GM12801 (cell line): ENCODE results near the gene GGA1.

Experiments used
- TF ChIP-seq, protein P1 (sequence below): IDR thresholded peaks from one replicate; pipeline ENCODE4 v1.5.1; 2011; ENCODE audit warnings: control low read depth; ENCODE audit not compliant: insufficient read length; ENCODE audit errors: extremely low read depth

The GGA1 gene, protein sequence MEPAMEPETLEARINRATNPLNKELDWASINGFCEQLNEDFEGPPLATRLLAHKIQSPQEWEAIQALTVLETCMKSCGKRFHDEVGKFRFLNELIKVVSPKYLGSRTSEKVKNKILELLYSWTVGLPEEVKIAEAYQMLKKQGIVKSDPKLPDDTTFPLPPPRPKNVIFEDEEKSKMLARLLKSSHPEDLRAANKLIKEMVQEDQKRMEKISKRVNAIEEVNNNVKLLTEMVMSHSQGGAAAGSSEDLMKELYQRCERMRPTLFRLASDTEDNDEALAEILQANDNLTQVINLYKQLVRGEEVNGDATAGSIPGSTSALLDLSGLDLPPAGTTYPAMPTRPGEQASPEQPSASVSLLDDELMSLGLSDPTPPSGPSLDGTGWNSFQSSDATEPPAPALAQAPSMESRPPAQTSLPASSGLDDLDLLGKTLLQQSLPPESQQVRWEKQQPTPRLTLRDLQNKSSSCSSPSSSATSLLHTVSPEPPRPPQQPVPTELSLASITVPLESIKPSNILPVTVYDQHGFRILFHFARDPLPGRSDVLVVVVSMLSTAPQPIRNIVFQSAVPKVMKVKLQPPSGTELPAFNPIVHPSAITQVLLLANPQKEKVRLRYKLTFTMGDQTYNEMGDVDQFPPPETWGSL

DNA sequence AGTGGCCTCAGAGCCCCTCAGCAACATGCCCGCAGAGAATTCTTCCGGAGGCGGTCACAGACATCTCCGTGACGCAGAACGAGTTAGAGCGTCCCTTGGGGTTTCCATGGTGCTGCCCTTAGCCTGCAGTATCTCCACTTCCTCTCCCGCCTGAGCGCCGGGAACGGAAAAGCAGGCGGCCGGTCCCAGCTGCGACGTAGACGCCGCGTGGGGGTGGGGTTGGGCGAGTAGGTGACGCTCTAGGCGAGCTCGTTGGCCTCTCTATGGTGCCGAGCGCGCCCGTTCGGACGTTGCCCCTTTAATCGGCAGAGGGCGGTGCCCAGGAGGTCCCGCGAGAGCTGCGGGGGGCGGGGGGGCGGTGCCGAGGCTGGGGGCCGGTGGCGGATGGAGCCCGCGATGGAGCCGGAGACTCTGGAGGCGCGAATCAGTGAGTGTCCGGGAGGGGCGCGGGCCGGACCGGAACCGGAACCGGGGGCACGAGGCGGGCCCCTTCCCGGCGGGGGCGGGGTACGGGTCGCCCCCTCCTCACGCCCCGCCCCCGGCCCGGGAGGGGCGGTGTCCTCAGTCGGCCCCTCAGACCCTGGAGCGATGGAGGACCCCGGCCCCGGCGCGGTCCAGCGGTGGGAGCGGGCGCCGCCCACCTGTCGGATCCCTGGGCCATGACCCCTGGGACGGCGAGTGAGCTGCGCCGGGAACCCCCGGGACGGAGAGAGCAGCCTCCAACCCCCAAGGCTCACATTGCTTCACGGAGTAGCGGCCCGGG, at the start of gene GGA1:
GGA1 (plus strand) TSS at position 358 of the 763 bp plus-strand sequence; CDS start at position 385, 27 bp downstream.
- TF ChIP-seq, protein P1, sequence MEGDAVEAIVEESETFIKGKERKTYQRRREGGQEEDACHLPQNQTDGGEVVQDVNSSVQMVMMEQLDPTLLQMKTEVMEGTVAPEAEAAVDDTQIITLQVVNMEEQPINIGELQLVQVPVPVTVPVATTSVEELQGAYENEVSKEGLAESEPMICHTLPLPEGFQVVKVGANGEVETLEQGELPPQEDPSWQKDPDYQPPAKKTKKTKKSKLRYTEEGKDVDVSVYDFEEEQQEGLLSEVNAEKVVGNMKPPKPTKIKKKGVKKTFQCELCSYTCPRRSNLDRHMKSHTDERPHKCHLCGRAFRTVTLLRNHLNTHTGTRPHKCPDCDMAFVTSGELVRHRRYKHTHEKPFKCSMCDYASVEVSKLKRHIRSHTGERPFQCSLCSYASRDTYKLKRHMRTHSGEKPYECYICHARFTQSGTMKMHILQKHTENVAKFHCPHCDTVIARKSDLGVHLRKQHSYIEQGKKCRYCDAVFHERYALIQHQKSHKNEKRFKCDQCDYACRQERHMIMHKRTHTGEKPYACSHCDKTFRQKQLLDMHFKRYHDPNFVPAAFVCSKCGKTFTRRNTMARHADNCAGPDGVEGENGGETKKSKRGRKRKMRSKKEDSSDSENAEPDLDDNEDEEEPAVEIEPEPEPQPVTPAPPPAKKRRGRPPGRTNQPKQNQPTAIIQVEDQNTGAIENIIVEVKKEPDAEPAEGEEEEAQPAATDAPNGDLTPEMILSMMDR = no peak

DNA sequence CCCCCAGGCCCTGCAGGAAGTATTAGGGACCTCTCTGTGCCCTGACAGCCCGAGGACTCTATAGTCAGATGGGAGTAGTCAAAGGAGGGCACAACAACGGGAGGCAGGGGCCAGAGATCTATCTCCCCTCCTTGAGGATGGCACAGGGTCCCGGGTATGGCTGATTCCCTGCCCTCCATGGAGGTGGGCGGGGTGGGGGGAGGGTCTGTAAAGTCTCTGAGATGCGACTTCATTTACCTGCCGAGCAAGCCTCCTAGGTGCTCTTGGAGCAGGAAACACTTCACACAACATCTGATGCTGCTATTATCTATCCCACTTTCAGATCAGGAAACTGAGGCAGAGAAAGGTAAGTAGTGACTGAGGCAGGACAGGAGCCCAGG, 49.1 kb upstream of the GGA1 start:
- TF ChIP-seq, protein P1 = no peak

DNA sequence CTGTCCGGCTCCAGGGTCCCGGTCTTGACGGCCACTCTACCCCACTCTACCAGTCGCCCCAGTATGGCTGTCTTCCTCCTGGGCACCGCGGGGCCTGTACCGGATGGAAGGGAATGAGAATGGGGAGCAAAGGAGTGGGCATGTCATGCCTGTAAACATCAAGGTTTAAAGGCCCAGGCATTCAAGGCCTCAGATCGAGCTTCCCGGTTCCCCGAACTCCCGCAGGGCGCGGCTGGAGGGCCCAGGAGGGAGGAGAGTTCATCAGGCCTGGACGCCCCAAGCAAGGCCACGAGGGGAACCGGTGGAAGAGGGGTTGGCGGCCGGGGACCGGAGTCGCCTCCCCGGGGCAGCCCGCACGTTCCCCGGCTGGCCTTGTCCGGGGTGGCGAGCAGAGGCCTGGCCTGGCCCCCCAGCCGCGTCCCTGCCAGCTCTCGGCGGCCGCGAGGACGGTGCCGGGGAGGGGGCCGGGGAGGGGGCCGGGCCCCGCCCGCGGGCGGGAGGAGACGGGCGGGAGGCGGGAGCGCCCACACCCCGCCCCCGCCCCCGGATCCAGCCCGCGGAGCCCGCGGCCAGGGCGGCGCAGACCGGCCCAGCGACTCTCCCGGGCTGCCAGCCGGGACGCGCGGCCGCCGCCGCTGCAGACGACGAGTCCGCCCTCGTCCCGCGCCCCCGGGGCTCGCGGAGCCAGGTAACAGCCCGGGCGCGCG, 48.6 kb upstream of the GGA1 start, which contains the start of gene CDC42EP1:
CDC42EP1 (plus strand) TSS at position 580 of the 707 bp plus-strand sequence. CDS start 5,870 bp downstream, outside the sequence.
- TF ChIP-seq, protein P1 = no peak

DNA sequence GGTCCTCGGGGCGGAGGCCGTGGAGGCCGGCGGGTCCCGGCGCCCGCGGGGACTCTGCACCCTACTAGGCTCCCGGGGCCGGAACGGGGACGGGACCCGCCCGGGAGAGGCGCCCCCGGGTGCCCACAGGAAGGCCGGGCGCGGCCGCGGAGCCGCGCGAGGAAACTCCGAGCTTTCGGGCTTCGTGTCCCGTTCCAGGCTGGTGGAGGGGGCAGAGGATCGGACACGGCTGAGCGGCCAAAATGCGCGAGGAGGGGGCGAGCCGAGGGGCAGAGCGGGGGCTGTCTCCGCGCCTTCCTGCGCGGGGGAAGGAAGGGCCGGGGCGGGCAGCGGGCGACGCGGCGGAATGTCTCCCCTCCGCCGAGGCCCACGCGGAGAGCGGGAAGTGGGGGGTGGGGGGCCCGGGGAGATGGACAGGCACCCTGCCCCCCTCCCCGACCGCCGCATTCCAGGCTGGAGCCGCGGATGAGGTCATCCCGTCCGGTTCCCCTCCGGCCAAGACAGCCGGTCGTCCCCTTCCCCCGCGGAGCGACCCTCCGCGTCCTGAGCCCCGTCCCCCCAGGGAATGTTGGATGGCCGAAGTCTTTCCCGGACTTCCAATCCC, 47.9 kb upstream of the GGA1 start:
- TF ChIP-seq, protein P1 = no peak

DNA sequence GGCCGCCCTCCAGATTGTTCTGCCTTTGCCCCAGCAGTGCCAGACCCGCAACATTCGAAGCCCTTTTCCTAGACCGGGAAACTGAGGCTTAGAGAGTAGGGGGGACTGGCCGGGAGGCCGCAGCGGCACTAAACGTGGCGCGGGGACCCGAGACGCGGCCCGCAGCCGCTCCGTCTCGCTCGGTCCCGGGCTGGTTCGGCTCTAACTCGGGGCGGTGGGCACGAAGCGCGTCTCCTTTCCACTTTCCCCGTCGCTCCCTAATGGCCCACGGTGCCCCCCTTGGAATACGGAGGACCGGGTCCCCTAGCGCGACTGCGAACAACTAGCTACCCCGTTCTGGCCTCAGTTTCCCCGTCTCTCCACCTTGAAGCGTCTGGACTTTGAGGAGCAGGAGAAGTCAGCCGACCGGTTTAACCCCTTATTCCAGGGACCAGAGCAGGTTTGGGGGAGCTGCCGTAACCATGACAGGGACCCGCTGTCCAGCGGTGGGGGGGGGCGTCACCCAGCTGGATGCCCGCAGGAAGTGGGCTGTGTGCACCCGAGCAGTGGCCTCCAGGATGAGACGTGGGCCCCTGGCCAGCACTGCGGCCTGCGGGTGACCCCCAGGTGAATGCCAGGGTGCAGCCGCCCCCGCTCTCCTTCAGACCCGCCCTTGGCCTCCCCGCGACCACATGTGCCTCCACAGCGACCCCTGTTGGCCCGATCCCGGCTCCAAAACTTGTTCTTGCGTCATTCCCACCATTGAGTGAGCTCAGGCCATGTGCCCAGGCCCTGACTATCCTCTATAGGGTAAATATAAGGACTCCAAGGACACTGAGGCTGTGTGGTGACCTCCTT, 47.2 kb upstream of the GGA1 start:
- TF ChIP-seq, protein P1 = no peak

DNA sequence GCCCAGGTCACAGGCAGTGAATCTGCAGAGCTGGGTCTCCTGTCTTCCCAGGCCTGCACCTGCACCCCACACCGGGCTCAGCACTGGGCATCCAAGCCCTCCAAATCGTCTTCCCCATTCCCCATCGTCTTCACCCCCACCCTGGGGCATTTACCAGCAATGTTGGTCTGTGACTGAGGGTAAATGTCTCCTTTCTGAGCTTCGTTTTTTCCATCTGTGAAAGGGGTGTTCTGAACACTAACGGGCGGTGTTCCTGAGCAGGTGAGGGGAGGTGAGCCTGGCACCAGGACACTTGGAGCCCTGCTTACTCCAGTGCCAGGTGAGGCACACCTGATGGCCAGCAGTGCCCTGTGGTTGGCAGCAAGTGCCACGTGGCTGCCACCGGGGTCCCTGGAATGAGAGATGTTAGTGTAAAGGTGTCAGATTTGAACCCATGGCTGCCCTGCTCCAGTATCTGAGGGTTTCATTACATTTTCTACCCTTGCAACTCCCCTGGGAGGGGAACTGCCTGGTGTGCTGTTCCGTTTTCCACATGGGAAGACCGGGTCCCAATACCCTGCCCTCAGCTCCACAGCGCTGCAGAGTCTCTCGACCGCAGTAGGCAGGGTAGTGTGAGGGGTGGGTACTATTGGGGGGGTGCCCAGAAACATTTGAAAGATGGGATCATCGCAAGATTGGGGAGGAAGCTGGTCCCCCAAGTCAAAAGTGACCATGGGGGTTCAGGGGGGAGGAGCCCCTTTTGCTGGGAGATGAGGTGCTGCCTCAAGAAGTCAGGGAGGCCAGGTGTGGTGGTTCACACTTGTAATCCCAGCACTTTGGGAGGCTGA, 46.4 kb upstream of the GGA1 start:
- TF ChIP-seq, protein P1 = no peak
